ENCODE measurements around the gene UBALD2. TPM values are rescaled to one million over a fixed set of nuclear protein-coding genes. Genes with fewer than 3 reads are reported as not detected.

Gene UBALD2
- total and polyA plus RNA-seq, 2 of the 13 experiments (the other 11 are each of a cell fraction or from before 2014, with no cell fraction given): 3.3 to 89.7 TPM

DNA sequence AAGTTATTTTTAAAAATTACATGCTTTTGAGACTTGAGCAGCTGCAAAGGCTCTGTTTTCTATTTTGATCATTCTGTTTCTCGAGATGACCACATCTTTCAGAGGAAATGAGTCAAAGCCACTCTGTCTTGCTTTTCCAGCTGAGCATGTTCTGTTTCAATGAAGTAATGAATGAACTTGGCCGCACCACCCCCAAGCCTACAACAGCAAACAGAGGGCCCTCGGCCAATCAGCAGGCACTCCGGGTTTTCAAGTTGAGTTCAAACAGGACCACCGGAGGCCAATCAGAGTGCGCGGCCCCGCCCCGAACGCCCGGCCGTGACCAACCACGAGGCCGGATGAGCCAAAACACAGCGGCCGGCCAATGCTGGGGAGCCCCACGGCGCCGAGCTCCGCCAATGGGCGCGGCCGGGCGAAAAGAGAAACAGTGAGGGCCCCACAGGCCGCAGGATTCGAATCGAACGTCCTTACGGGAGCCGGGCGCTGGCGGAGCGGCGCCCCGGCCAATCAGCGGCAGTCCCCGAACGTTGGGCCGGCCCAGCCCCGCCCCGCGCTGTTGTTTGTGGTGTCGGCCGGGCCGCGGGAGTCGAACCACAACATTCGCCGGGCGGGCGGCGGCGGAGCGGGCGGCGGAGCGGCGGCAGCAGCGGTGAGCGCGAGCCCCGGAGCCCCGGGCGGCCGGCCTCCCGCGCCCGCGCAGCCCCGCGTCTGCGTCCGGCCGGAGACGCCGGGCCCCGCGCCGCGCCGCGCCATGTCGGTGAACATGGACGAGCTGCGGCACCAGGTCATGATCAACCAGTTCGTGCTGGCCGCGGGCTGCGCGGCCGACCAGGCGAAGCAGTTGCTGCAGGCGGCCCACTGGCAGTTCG is at the start of gene UBALD2 (continued):
- TF ChIP-seq, protein P1, sequence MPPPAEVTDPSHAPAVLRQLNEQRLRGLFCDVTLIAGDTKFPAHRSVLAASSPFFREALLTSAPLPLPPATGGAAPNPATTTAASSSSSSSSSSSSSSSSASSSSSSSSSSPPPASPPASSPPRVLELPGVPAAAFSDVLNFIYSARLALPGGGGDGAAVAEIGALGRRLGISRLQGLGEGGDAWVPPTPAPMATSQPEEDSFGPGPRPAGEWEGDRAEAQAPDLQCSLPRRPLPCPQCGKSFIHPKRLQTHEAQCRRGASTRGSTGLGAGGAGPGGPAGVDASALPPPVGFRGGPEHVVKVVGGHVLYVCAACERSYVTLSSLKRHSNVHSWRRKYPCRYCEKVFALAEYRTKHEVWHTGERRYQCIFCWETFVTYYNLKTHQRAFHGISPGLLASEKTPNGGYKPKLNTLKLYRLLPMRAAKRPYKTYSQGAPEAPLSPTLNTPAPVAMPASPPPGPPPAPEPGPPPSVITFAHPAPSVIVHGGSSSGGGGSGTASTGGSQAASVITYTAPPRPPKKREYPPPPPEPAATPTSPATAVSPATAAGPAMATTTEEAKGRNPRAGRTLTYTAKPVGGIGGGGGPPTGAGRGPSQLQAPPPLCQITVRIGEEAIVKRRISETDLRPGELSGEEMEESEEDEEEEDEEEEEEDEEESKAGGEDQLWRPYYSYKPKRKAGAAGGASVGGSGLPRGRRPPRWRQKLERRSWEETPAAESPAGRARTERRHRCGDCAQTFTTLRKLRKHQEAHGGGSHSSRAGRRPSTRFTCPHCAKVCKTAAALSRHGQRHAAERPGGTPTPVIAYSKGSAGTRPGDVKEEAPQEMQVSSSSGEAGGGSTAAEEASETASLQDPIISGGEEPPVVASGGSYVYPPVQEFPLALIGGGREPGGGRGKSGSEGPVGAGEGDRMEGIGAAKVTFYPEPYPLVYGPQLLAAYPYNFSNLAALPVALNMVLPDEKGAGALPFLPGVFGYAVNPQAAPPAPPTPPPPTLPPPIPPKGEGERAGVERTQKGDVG (CRISPR knock-in tag; IDR thresholded peaks at IDR 0.05; ENCODE audit: borderline replicate concordance): no peak
- TF ChIP-seq GTF2F1 (IDR thresholded peaks at IDR 0.05; ENCODE audit: low read length) (no peak), ELF1 (CRISPR knock-in tag; IDR thresholded peaks at IDR 0.05) (no peak), HCFC1 (IDR thresholded peaks at IDR 0.05; ENCODE audit: low read depth, low read length) (no peak), FOXK1 (CRISPR knock-in tag; IDR thresholded peaks at IDR 0.05; ENCODE audit: borderline replicate concordance, low read depth) (peak; percentile 99), ZNF552 (CRISPR knock-in tag; IDR thresholded peaks at IDR 0.05; ENCODE audit: borderline replicate concordance) (no peak), KDM5B (CRISPR knock-in tag; IDR thresholded peaks at IDR 0.05; ENCODE audit: borderline replicate concordance) (no peak; the same call in 1 of the 2 replicates), TEAD2 (CRISPR knock-in tag; IDR thresholded peaks at IDR 0.05) (no peak), RAD21 (CRISPR knock-in tag; IDR thresholded peaks at IDR 0.05) (peak; percentile 15; the same call in 1 of the 2 replicates), PHF5A (CRISPR knock-in tag; IDR thresholded peaks at IDR 0.05; ENCODE audit: low read depth, unreplicated experiment) (no peak), ZNF235 (CRISPR knock-in tag; IDR thresholded peaks at IDR 0.05; ENCODE audit: borderline replicate concordance) (peak; percentile 79; the same call in 1 of the 2 replicates), TAF1 (CRISPR knock-in tag; IDR thresholded peaks at IDR 0.05) (peak; percentile 29; the same call in 1 of the 2 replicates), ATRX (CRISPR knock-in tag; IDR thresholded peaks at IDR 0.05; ENCODE audit: borderline replicate concordance) (no peak), ZNF10 (CRISPR knock-in tag; IDR thresholded peaks at IDR 0.05; ENCODE audit: borderline replicate concordance, low read depth) (no peak), NFYC (CRISPR knock-in tag; IDR thresholded peaks at IDR 0.05) (peak; percentile 99), ZNF329 (CRISPR knock-in tag; IDR thresholded peaks at IDR 0.05; ENCODE audit: low read depth) (no peak), NFATC3 (CRISPR knock-in tag; IDR thresholded peaks at IDR 0.05) (no peak), ZNF547 (CRISPR knock-in tag; IDR thresholded peaks at IDR 0.05) (no peak; the same call in 1 of the 2 replicates), HOXA5 (CRISPR knock-in tag; IDR thresholded peaks at IDR 0.05) (peak; percentile 86; the same call in 1 of the 2 replicates)
- TF ChIP-seq, protein P2, sequence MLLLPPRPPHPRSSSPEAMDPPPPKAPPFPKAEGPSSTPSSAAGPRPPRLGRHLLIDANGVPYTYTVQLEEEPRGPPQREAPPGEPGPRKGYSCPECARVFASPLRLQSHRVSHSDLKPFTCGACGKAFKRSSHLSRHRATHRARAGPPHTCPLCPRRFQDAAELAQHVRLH (CRISPR knock-in tag; IDR thresholded peaks at IDR 0.05; ENCODE audit: borderline replicate concordance, low read depth): 0 out of 2 replicates have a peak, but pooled peaks have one; percentile 25
- TF ChIP-seq, protein P3, sequence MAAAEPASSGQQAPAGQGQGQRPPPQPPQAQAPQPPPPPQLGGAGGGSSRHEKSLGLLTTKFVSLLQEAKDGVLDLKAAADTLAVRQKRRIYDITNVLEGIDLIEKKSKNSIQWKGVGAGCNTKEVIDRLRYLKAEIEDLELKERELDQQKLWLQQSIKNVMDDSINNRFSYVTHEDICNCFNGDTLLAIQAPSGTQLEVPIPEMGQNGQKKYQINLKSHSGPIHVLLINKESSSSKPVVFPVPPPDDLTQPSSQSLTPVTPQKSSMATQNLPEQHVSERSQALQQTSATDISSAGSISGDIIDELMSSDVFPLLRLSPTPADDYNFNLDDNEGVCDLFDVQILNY (CRISPR knock-in tag; conservative IDR thresholded peaks at IDR 0.05): peak; percentile 54; the same call in 1 of the 2 replicates
- TF ChIP-seq, protein P4, sequence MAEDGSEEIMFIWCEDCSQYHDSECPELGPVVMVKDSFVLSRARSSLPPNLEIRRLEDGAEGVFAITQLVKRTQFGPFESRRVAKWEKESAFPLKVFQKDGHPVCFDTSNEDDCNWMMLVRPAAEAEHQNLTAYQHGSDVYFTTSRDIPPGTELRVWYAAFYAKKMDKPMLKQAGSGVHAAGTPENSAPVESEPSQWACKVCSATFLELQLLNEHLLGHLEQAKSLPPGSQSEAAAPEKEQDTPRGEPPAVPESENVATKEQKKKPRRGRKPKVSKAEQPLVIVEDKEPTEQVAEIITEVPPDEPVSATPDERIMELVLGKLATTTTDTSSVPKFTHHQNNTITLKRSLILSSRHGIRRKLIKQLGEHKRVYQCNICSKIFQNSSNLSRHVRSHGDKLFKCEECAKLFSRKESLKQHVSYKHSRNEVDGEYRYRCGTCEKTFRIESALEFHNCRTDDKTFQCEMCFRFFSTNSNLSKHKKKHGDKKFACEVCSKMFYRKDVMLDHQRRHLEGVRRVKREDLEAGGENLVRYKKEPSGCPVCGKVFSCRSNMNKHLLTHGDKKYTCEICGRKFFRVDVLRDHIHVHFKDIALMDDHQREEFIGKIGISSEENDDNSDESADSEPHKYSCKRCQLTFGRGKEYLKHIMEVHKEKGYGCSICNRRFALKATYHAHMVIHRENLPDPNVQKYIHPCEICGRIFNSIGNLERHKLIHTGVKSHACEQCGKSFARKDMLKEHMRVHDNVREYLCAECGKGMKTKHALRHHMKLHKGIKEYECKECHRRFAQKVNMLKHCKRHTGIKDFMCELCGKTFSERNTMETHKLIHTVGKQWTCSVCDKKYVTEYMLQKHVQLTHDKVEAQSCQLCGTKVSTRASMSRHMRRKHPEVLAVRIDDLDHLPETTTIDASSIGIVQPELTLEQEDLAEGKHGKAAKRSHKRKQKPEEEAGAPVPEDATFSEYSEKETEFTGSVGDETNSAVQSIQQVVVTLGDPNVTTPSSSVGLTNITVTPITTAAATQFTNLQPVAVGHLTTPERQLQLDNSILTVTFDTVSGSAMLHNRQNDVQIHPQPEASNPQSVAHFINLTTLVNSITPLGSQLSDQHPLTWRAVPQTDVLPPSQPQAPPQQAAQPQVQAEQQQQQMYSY (CRISPR knock-in tag; IDR thresholded peaks at IDR 0.05): peak; percentile 66

All from HepG2 (cell line).